Left lobe of liver (tissue), 2 donors: Measurements from ENCODE around the gene CUZD1. TPM values are rescaled to one million over a fixed set of nuclear protein-coding genes. Genes with fewer than 3 reads are reported as not detected.

ENCODE experiments used
- ATAC-seq: fragments of 200-7000 bp; cut with Tn5 transposase; one replicate; pipeline ENCODE4 v1.9.1; 2020; ENCODE audit warnings: mild to moderate bottlenecking, moderate library complexity
- DNase-seq: peaks from one replicate; pipeline ENCODE4 v3.0.0-alpha.2; 2020; ENCODE audit warnings: low spot score
- total RNA-seq: library from RNA; stranded (reverse); gene quantifications from one replicate; pipeline ENCODE4 v1.2.1, GENCODE V29; 2021
- donor health status: DM: no; HTN: no; CAD: no; lungs with moderate emphysema.
- donor health status: DM: no; HTN: yes; CAD: no.

The CUZD1 gene
- total RNA-seq, 1 donor from 2014 or later: 1.6 TPM

- no peak for DNase-seq
- ATAC-seq: no peak
Measured at GRCh38 chr10:122856902-122857301, 11.2 kb upstream of the CUZD1 start.

- no peak for ATAC-seq
- no peak for DNase-seq
Measured at GRCh38 chr10:122855745-122856144, 10.1 kb upstream of the CUZD1 start.

GRCh38 chr10:122854648-122855047, 9.0 kb upstream of the CUZD1 start:
- DNase-seq: no peak

GRCh38 chr10:122853665-122854313, 8.1 kb upstream of the CUZD1 start:
- ATAC-seq: no peak

More at GRCh38 chr10:122854648-122855047, 9.0 kb upstream of the CUZD1 start:
- no peak for ATAC-seq

GRCh38 chr10:122852261-122852660, 6.6 kb upstream of the CUZD1 start:
- DNase-seq (no peak), ATAC-seq (no peak)

More at GRCh38 chr10:122853665-122854313, 8.1 kb upstream of the CUZD1 start:
- no peak for DNase-seq

DNA sequence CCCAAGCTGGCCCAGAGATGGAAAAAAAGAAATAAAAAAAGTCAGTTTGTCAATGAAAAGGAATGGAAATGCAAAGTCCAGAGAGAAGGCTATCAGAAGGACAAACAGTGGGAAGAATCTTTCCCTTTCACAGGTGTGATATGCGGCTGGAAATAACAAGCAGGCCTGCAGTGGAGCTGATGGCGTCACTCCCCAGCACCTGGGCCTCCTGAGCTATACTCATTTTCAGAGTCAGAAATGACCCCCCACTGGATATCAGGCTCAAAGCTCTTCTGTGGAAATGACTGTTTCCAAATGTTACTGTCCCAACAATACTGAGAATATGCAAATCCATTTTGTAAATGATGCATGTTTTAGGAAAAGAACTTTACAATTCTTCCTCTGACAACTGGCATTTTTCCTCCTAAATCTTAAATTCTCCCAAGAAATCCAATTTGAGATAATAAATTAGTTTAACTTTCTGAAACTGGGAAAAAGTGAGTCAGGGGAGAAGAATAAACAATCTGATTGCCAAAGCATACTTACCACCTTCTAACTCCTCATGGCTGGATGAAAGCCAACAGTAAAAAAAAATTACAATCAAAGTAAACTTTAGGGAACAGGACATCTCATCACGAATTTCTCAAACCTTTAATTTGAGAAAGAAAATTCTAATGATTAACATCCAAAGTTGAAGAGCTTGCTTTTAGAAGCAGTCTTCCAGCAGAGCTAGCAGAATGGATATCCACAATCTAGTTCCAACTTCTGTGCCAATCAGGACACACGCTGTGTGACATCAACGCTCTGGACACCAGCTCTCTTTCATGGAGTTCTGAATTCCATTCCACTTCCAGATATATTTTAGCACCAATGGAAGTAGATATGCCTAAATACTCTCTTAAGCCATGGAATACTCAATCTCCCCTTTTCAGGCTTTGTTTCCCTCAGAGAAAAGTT, 5.3 kb upstream of the CUZD1 start:
- ATAC-seq: no peak

GRCh38 chr10:122849900-122850605, 4.4 kb upstream of the CUZD1 start:
- no peak for DNase-seq
- ATAC-seq: no peak

More for the DNA sequence above, 5.3 kb upstream of the CUZD1 start:
- DNase-seq: no peak

GRCh38 chr10:122849090-122849489, 3.4 kb upstream of the CUZD1 start:
- no peak for ATAC-seq

DNA sequence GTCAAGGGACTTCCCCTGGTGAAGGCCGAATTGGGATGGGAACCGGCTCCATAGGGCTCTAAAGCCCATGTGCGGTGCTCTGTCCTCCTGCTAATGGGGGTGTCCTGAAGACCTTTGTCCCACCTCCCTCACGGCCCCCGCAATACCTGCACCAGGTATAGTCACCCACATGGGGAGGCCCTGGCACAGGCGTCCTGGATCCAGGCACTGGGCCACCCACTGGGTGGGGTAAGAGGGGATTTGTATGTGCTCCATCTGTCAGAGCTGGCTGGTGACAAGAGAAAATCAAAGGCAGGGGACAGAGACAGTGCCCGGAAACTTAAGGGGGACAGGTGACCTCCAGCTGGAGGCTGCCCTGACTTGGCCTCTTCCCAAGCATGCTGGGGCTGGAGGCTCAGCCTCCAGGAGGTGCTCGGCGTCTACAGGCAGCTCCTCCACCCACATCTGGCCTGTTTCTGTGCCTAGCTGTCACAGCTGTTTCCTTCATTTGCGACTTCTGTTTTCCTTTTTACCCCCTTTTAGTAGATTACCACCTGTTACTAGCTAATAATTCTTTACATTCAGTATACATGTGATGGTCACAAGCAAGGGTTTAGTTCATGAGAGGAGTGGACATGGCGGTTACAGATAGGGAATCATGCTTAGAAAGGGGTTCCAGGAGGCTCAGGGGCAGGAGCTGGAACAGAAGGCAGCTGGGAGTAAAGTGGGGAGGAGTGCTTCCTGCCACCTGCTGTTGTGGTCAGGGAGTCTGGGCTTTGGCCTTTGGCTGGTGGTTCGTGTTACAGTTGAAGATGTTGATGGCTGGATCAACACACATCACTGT, 2.3 kb upstream of the CUZD1 start:
- ATAC-seq (no peak), DNase-seq (no peak)

More at GRCh38 chr10:122849090-122849489, 3.4 kb upstream of the CUZD1 start:
- DNase-seq: no peak

DNA sequence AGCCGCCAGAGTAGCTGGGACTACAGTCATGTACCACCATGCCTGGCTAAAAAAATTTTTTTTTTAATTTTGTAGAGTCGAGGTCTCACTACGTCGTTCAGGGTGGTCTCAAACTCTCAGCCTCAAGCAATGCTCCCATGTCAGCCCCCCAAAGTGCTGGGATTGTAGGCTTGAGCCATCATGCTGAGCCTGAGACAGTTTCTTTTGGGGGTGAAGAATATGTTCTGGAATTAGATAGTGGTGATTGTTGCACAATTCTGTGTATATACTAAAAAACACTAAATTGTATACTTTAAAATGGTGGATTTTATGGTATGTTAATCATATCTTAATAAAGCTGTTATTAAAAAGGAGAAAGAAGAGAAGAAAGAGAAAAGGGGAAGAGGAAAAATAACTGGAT, 1.5 kb downstream of the CUZD1 start:
- ATAC-seq: no peak
- DNase-seq: no peak

DNA sequence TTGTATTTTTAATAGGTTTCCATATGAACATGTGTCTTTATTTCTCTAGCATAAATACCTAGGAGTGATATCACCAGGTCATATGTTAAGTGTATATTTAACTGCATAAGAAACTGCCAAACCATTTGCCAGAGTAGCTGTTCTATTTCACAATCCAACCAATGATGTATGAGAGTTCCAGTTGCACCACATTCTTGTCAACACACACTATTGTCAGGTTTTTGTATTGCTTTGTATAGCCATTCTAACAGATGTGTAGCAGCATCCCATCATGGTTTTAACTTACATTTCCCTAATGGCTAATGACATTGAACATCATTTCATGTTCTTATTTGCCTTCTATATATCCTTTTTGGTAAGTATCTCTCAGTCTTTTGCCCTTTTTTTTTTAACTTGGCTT, 4.1 kb downstream of the CUZD1 start:
- no peak for ATAC-seq
- DNase-seq: no peak

DNA sequence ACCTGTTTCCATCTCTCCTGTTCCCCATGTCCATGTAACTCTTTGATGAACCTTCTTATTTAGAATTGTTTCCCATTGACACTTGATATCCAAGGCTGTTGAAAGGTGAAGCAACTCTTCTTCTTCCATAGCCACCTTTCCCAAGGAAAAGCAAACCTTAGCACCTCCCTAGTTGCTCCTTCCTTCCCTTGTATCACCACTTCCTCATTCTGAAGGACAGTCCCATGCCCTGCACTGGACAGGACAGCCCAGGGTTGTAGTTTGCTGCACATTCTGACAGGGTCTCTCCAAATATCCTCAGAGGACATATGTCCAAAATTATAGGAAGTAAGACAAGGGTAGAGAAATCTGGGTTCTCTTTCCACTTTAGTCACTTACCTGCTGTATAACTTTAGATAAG, 6.2 kb downstream of the CUZD1 start:
- DNase-seq: no peak
- ATAC-seq: no peak

GRCh38 chr10:122838880-122839279, 6.8 kb downstream of the CUZD1 start:
- ATAC-seq: no peak

GRCh38 chr10:122835908-122836307, 9.7 kb downstream of the CUZD1 start:
- ATAC-seq: no peak
- DNase-seq: no peak

More at GRCh38 chr10:122838880-122839279, 6.8 kb downstream of the CUZD1 start:
- no peak for DNase-seq

DNA sequence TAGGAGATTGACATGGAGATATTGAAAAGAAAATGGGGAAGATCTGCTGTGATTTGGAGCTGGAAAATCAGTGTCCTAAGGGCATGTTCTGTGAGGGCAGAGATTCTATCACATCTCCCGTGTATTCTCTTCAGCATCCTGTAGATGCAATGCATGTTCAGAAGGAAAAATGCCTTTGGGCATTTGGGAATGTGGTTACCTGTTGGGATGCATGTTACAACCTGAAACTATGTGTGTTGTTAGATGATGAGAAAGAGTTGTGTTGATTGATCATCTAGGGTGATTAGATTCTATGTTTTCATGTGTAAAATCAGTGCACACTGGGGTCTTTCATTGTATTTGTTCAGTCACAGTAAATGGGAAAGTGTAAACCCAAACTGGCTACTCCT, 14.7 kb downstream of the CUZD1 start:
- ATAC-seq: no peak
- no peak for DNase-seq

- no peak for DNase-seq
- ATAC-seq: no peak
Measured at GRCh38 chr10:122830273-122830964, 15.2 kb downstream of the CUZD1 start.

DNA sequence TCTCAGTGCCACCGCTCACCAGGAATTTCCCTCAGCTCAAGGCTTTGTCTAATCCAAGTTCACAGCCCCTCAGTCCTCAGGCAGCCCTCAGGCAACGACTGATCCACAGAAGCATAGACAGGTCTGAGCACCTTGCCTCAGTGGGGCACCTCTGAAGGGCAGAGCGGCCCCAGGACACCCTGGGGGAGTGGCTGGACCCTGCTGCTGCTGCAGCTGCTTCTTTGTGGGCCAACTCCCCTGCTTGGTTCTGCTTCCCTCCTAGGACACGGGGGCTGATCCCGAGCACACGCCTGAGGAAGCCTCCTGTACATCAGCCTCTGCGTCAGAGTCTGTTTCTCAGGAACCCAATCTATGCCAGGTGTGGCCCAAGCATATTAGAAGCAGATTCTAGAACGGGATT, 16.2 kb downstream of the CUZD1 start:
- ATAC-seq (no peak), DNase-seq (no peak)

- DNase-seq: no peak
Measured at GRCh38 chr10:122828716-122829255, 16.9 kb downstream of the CUZD1 start.

GRCh38 chr10:122827302-122827701, 18.4 kb downstream of the CUZD1 start:
- ATAC-seq (no peak), DNase-seq (no peak)

More at GRCh38 chr10:122828716-122829255, 16.9 kb downstream of the CUZD1 start:
- no peak for ATAC-seq
